GM12878 (cell line): Measurements from ENCODE around the gene PCP4L1. TPM values are rescaled to one million over a fixed set of nuclear protein-coding genes. Genes with fewer than 3 reads are reported as not detected.
A peak's percentile ranks its signal among the peaks of the same experiment; 100 is the strongest.

Experiments used
- ASH2L ChIP-seq: fragments of 300-600, 200-600 bp; sonication (generic); IDR thresholded peaks from 2 replicates; pipeline ENCODE4 v1.6.1; 2017; ENCODE audit warnings: low read depth, mild to moderate bottlenecking, borderline replicate concordance
- BHLHE40 ChIP-seq, 2 experiments: fragments of 450-650 bp in 1 of 2; IDR thresholded peaks; 2 replicates each; pipeline ENCODE4 v1.6.1; 2011 to 2017; ENCODE audit warnings: low read depth in 2 of 2, borderline replicate concordance in 1 of 2, improper control_type of control experiment in 1 of 2, low read length in 1 of 2, mild to moderate bottlenecking in 1 of 2
- FOXM1 ChIP-seq: IDR thresholded peaks from 2 replicates; pipeline ENCODE4 v1.6.1; 2012; ENCODE audit warnings: low read depth, mild to moderate bottlenecking, inconsistent platforms, low read length, moderate library complexity
- HCFC1 ChIP-seq: fragments of 150-350 bp; IDR thresholded peaks from 2 replicates; pipeline ENCODE4 v1.6.1; 2014; ENCODE audit warnings: low read length
- MLLT1 ChIP-seq: fragments of 450-650 bp; IDR thresholded peaks from 2 replicates; pipeline ENCODE4 v1.6.1; 2016; ENCODE audit warnings: mild to moderate bottlenecking
- MYC ChIP-seq: IDR thresholded peaks from 2 replicates; pipeline ENCODE4 v1.6.1; 2011; ENCODE audit warnings: mild to moderate bottlenecking, low read length, moderate library complexity, inconsistent platforms; ENCODE audit not compliant: insufficient read depth, insufficient replicate concordance, insufficient read length, severe bottlenecking
- NR2C2 ChIP-seq: IDR thresholded peaks from 2 replicates; pipeline ENCODE4 v1.6.1; 2011; ENCODE audit warnings: borderline replicate concordance, low read depth; ENCODE audit not compliant: control insufficient read depth, insufficient read length
- RELA ChIP-seq: fragments of 450-650 bp; IDR thresholded peaks from 2 replicates; pipeline ENCODE4 v1.8.0; 2014; ENCODE audit warnings: borderline replicate concordance; ENCODE audit not compliant: partially characterized antibody
- RFX5 ChIP-seq: IDR thresholded peaks from 2 replicates; pipeline ENCODE4 v1.6.1; 2011; ENCODE audit warnings: low read depth, low read length, improper control_type of control experiment
- SPI1 ChIP-seq: IDR thresholded peaks from 2 replicates; pipeline ENCODE4 v1.6.1; 2011; ENCODE audit warnings: low read depth, mild to moderate bottlenecking, low read length, moderate library complexity, borderline replicate concordance; ENCODE audit not compliant: insufficient read depth
- ZBTB11 ChIP-seq: fragments of 450-650 bp; formaldehyde crosslinking; IDR thresholded peaks from 2 replicates; pipeline ENCODE4 v1.5.0; 2022; ENCODE audit warnings: mild to moderate bottlenecking, missing genetic modification characterization
- ZNF622 ChIP-seq: fragments of 450-650 bp; IDR thresholded peaks from 2 replicates; pipeline ENCODE4 v1.6.1; 2017; ENCODE audit warnings: mild to moderate bottlenecking, inconsistent platforms
- polyA plus RNA-seq, 11 experiments: library from polyadenylated mRNA; depleted of rRNA in 4 of 11; unstranded in 6 of 11; stranded (reverse) in 5 of 11; fragments of >200 nt; fragmentation: Nextera tagmentation in 4 of 11; fragmentation: Illumina TruSeq in 1 of 11; extraction: Ambion mirVana in 4 of 11; extraction: Trizol in 1 of 11; gene quantifications; 1 replicate in 1 of 11; 2 replicates in 10 of 11; pipeline versions ENCODE4 v1.2.1 to v1.2.3, GENCODE V29; 2011 to 2016; ENCODE audit warnings: inconsistent platforms in 2 of 11, missing spikeins in 2 of 11, low read depth in 1 of 11
- total RNA-seq, 4 experiments: library from RNA; depleted of rRNA in 3 of 4; stranded (reverse); fragments of >200 nt in 3 of 4; fragmentation: Illumina TruSeq in 1 of 4; extraction: Trizol in 1 of 4; gene quantifications; 2 replicates each; pipeline versions ENCODE4 v1.2.1 to v1.2.3, GENCODE V29; 2013 to 2021
- TF ChIP-seq, protein P1 (sequence below): fragments of 450-650 bp; conservative IDR thresholded peaks from 2 replicates; pipeline ENCODE4 v1.6.1; 2017; ENCODE audit warnings: mild to moderate bottlenecking, moderate library complexity
- TF ChIP-seq, protein P2 (sequence below): fragments of 450-650 bp; IDR thresholded peaks from 2 replicates; pipeline ENCODE4 v1.6.1; 2016; ENCODE audit warnings: mild to moderate bottlenecking
- TF ChIP-seq, protein P3 (sequence below): fragments of 450-650 bp; IDR thresholded peaks from 2 replicates; pipeline ENCODE4 v1.6.1; 2017; ENCODE audit warnings: mild to moderate bottlenecking, moderate library complexity

Gene PCP4L1
- total and polyA plus RNA-seq, 10 of the 15 experiments (the other 5 are each of a cell fraction or from before 2014, with no cell fraction given), result 1.0 to 5.2 (median 2.8) TPM

- no peak for TF ChIP-seq ZBTB11 (CRISPR knock-in tag)
- TF ChIP-seq NR2C2, result no peak
- TF ChIP-seq SPI1, result 0 out of 2 replicates have a peak, but pooled peaks have one; percentile 14
- no peak for TF ChIP-seq RELA
- peak; percentile 57 to 80; a peak in 1 of 4 replicates for TF ChIP-seq BHLHE40 (IDR thresholded peaks at IDR 0.05; ENCODE audit: borderline replicate concordance in 1 of 2, low read depth in 2 of 2, low read length in 1 of 2)
- no peak for TF ChIP-seq FOXM1
- TF ChIP-seq HCFC1, result no peak
- no peak for TF ChIP-seq MYC
- peak; percentile 89 for TF ChIP-seq MLLT1
- TF ChIP-seq, protein P1, sequence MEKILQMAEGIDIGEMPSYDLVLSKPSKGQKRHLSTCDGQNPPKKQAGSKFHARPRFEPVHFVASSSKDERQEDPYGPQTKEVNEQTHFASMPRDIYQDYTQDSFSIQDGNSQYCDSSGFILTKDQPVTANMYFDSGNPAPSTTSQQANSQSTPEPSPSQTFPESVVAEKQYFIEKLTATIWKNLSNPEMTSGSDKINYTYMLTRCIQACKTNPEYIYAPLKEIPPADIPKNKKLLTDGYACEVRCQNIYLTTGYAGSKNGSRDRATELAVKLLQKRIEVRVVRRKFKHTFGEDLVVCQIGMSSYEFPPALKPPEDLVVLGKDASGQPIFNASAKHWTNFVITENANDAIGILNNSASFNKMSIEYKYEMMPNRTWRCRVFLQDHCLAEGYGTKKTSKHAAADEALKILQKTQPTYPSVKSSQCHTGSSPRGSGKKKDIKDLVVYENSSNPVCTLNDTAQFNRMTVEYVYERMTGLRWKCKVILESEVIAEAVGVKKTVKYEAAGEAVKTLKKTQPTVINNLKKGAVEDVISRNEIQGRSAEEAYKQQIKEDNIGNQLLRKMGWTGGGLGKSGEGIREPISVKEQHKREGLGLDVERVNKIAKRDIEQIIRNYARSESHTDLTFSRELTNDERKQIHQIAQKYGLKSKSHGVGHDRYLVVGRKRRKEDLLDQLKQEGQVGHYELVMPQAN, result no peak
- TF ChIP-seq, protein P2, sequence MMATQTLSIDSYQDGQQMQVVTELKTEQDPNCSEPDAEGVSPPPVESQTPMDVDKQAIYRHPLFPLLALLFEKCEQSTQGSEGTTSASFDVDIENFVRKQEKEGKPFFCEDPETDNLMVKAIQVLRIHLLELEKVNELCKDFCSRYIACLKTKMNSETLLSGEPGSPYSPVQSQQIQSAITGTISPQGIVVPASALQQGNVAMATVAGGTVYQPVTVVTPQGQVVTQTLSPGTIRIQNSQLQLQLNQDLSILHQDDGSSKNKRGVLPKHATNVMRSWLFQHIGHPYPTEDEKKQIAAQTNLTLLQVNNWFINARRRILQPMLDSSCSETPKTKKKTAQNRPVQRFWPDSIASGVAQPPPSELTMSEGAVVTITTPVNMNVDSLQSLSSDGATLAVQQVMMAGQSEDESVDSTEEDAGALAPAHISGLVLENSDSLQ, result no peak; the same call in 1 of the 2 replicates
- TF ChIP-seq, protein P3, sequence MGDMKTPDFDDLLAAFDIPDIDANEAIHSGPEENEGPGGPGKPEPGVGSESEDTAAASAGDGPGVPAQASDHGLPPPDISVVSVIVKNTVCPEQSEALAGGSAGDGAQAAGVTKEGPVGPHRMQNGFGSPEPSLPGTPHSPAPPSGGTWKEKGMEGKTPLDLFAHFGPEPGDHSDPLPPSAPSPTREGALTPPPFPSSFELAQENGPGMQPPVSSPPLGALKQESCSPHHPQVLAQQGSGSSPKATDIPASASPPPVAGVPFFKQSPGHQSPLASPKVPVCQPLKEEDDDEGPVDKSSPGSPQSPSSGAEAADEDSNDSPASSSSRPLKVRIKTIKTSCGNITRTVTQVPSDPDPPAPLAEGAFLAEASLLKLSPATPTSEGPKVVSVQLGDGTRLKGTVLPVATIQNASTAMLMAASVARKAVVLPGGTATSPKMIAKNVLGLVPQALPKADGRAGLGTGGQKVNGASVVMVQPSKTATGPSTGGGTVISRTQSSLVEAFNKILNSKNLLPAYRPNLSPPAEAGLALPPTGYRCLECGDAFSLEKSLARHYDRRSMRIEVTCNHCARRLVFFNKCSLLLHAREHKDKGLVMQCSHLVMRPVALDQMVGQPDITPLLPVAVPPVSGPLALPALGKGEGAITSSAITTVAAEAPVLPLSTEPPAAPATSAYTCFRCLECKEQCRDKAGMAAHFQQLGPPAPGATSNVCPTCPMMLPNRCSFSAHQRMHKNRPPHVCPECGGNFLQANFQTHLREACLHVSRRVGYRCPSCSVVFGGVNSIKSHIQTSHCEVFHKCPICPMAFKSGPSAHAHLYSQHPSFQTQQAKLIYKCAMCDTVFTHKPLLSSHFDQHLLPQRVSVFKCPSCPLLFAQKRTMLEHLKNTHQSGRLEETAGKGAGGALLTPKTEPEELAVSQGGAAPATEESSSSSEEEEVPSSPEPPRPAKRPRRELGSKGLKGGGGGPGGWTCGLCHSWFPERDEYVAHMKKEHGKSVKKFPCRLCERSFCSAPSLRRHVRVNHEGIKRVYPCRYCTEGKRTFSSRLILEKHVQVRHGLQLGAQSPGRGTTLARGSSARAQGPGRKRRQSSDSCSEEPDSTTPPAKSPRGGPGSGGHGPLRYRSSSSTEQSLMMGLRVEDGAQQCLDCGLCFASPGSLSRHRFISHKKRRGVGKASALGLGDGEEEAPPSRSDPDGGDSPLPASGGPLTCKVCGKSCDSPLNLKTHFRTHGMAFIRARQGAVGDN, result 0 out of 2 replicates have a peak, but pooled peaks have one; percentile 14
- no peak for TF ChIP-seq ASH2L
- TF ChIP-seq RFX5, result no peak
- TF ChIP-seq ZNF622, result no peak
Observed at GRCh38 chr1:161216945-161217712, 41.4 kb upstream of the PCP4L1 start (continued).
